ENCODE results near the gene SEMA5B.

SEMA5B gene

GRCh38 chr3:123020709-123021108, 6.9 kb downstream of the SEMA5B start:
- H3K27ac ChIP-seq (ENCODE audit: low read depth, low read length), result no peak overlapping the region
- no peak overlapping the region for H4K12ac ChIP-seq (ENCODE audit: low read depth, low read length)
- H3K79me2 ChIP-seq (ENCODE audit: control insufficient read depth, insufficient read depth, low read length, poor library complexity), result no peaks in the 10 kb centered on the region
- H3K36me3 ChIP-seq (ENCODE audit: control insufficient read depth in 1 of 2, insufficient read depth in 2 of 2, low read length in 2 of 2), result no peaks in the 10 kb centered on the region
- no peak overlapping the region for H3K9ac ChIP-seq (ENCODE audit: low read length)
- WGBS (ENCODE audit: extremely low coverage, insufficient coverage, insufficient read length), result no CpG with 5 or more reads among the region's 3 CpGs
- H3K4ac ChIP-seq (ENCODE audit: low read depth, low read length), result no peak overlapping the region
- no peak overlapping the region for H3K23ac ChIP-seq (ENCODE audit: low read length)
- no peak overlapping the region for H2BK12ac ChIP-seq (ENCODE audit: low read length)
- no peak overlapping the region for H2BK5ac ChIP-seq (ENCODE audit: low read depth, low read length, poor library complexity)
- H3K14ac ChIP-seq (ENCODE audit: low read length), result no peak overlapping the region
- H3K4me2 ChIP-seq (ENCODE audit: low read length), result no peak overlapping the region
- H3K9me3 ChIP-seq (ENCODE audit: insufficient read depth, low read depth, low read length), result no peaks in the 10 kb centered on the region
- no peak overlapping the region for H4K8ac ChIP-seq (ENCODE audit: low read depth, low read length)
- no peak for DNase-seq
- H3K4me3 ChIP-seq (ENCODE audit: low read depth, low read length), result no peak overlapping the region
- peaks cover 8 to 10% of the 10 kb centered on the region in 2 experiments for H3K4me1 ChIP-seq (ENCODE audit: control insufficient read depth in 1 of 2, insufficient read depth in 2 of 2, low read length in 2 of 2)
- no peak overlapping the region for H3K18ac ChIP-seq (ENCODE audit: low read length)
- no peaks in the 10 kb centered on the region for H3K79me1 ChIP-seq (ENCODE audit: low read length)
- H4K91ac ChIP-seq (ENCODE audit: low read depth, low read length), result no peak overlapping the region
- H3K27me3 ChIP-seq (ENCODE audit: insufficient read depth, low read length), result peaks cover 7% of the 10 kb centered on the region
- H2AFZ ChIP-seq (ENCODE audit: insufficient read depth, low read length, poor library complexity), result no peak overlapping the region
- H2AK5ac ChIP-seq (ENCODE audit: low read length), result no peak overlapping the region
- no peak overlapping the region for H2BK120ac ChIP-seq (ENCODE audit: insufficient read depth, low read length, poor library complexity)

DNA sequence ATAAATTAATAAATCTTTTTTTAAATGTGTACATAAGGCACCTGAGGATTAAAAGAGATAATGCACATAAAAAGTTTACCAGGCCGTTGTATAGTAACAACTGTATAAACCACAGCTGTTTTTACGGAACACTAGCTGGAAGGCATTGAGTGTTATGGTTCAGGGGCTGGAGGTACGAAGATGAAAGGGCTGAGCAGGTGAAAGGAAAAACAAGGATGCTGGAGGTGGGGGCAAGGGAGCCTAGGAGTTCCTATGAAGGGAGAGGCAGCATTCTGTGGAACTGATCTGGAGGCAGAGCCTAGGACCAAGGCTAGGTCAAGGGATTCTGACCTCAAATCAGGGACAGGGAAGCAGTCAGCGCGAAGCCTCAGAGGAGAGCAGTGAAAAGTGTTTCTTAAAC, 8.0 kb downstream of the SEMA5B start:
- H4K12ac ChIP-seq (ENCODE audit: low read depth, low read length), result no peak overlapping the region
- DNase-seq, result no peak
- H2AFZ ChIP-seq (ENCODE audit: insufficient read depth, low read length, poor library complexity), result no peak overlapping the region
- no peaks in the 10 kb centered on the region for H3K9me3 ChIP-seq (ENCODE audit: insufficient read depth, low read depth, low read length)
- no peak overlapping the region for H3K27ac ChIP-seq (ENCODE audit: low read depth, low read length)
- no peak overlapping the region for H2AK5ac ChIP-seq (ENCODE audit: low read length)
- H3K18ac ChIP-seq (ENCODE audit: low read length), result no peak overlapping the region
- no peaks in the 10 kb centered on the region for H3K79me1 ChIP-seq (ENCODE audit: low read length)
- no peak overlapping the region for H3K9ac ChIP-seq (ENCODE audit: low read length)
- H3K36me3 ChIP-seq (ENCODE audit: control insufficient read depth in 1 of 2, insufficient read depth in 2 of 2, low read length in 2 of 2), result no peaks in the 10 kb centered on the region
- H4K91ac ChIP-seq (ENCODE audit: low read depth, low read length), result no peak overlapping the region
- H4K8ac ChIP-seq (ENCODE audit: low read depth, low read length), result no peak overlapping the region
- no peak overlapping the region for H3K23ac ChIP-seq (ENCODE audit: low read length)
- H3K4ac ChIP-seq (ENCODE audit: low read depth, low read length), result no peak overlapping the region
- H3K27me3 ChIP-seq (ENCODE audit: insufficient read depth, low read length), result no peaks in the 10 kb centered on the region
- H2BK5ac ChIP-seq (ENCODE audit: low read depth, low read length, poor library complexity), result no peak overlapping the region
- H3K4me2 ChIP-seq (ENCODE audit: low read length), result no peak overlapping the region
- no CpG with 5 or more reads among the region's 5 CpGs for WGBS (ENCODE audit: extremely low coverage, insufficient coverage, insufficient read length)
- no peak overlapping the region for H3K4me3 ChIP-seq (ENCODE audit: low read depth, low read length)
- H2BK12ac ChIP-seq (ENCODE audit: low read length), result no peak overlapping the region
- no peak overlapping the region for H2BK120ac ChIP-seq (ENCODE audit: insufficient read depth, low read length, poor library complexity)
- no peaks in the 10 kb centered on the region for H3K79me2 ChIP-seq (ENCODE audit: control insufficient read depth, insufficient read depth, low read length, poor library complexity)
- no peak overlapping the region for H3K14ac ChIP-seq (ENCODE audit: low read length)
- peaks cover 8 to 10% of the 10 kb centered on the region in 2 experiments for H3K4me1 ChIP-seq (ENCODE audit: control insufficient read depth in 1 of 2, insufficient read depth in 2 of 2, low read length in 2 of 2)

GRCh38 chr3:123019161-123019560, 8.4 kb downstream of the SEMA5B start:
- H2BK5ac ChIP-seq (ENCODE audit: low read depth, low read length, poor library complexity), result no peak overlapping the region
- no peak overlapping the region for H3K18ac ChIP-seq (ENCODE audit: low read length)
- H3K27me3 ChIP-seq (ENCODE audit: insufficient read depth, low read length), result no peaks in the 10 kb centered on the region
- no peak overlapping the region for H4K8ac ChIP-seq (ENCODE audit: low read depth, low read length)
- H3K23ac ChIP-seq (ENCODE audit: low read length), result no peak overlapping the region
- WGBS (ENCODE audit: extremely low coverage, insufficient coverage, insufficient read length), result no CpG with 5 or more reads among the region's 3 CpGs
- no peaks in the 10 kb centered on the region for H3K79me1 ChIP-seq (ENCODE audit: low read length)
- no peaks in the 10 kb centered on the region for H3K36me3 ChIP-seq (ENCODE audit: control insufficient read depth in 1 of 2, insufficient read depth in 2 of 2, low read length in 2 of 2)
- H4K12ac ChIP-seq (ENCODE audit: low read depth, low read length), result no peak overlapping the region
- H4K91ac ChIP-seq (ENCODE audit: low read depth, low read length), result no peak overlapping the region
- no peak overlapping the region for H2BK12ac ChIP-seq (ENCODE audit: low read length)
- H2AK5ac ChIP-seq (ENCODE audit: low read length), result no peak overlapping the region
- H3K79me2 ChIP-seq (ENCODE audit: control insufficient read depth, insufficient read depth, low read length, poor library complexity), result no peaks in the 10 kb centered on the region
- no peak overlapping the region for H2BK120ac ChIP-seq (ENCODE audit: insufficient read depth, low read length, poor library complexity)
- DNase-seq, result no peak
- H3K4me1 ChIP-seq (ENCODE audit: control insufficient read depth in 1 of 2, insufficient read depth in 2 of 2, low read length in 2 of 2), result peaks cover 8 to 10% of the 10 kb centered on the region in 2 experiments
- H3K4me2 ChIP-seq (ENCODE audit: low read length), result no peak overlapping the region
- no peak overlapping the region for H3K14ac ChIP-seq (ENCODE audit: low read length)
- no peak overlapping the region for H3K27ac ChIP-seq (ENCODE audit: low read depth, low read length)
- no peaks in the 10 kb centered on the region for H3K9me3 ChIP-seq (ENCODE audit: insufficient read depth, low read depth, low read length)
- H2AFZ ChIP-seq (ENCODE audit: insufficient read depth, low read length, poor library complexity), result no peak overlapping the region
- no peak overlapping the region for H3K9ac ChIP-seq (ENCODE audit: low read length)
- H3K4ac ChIP-seq (ENCODE audit: low read depth, low read length), result no peak overlapping the region
- H3K4me3 ChIP-seq (ENCODE audit: low read depth, low read length), result no peak overlapping the region

DNA sequence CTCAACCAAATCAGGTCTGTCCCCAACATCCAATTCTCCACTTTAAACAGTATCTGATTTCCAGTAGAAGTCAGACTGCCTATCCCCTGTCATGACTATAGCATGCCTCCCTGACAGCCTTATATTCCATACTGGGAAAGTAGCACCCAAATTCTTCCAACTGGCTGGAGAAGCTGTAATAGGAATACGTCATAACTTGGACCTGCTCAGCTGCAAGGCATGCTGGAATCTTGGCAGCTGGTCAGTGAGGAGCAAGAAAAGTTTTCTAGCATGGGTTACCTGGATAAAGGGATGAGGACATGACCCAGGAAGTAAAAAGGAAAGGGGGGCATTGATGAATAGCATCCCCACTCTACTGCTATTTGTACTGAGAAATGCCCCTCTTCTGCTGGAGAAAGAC, 8.9 kb downstream of the SEMA5B start:
- no CpG with 5 or more reads among the region's 1 CpG for WGBS (ENCODE audit: extremely low coverage, insufficient coverage, insufficient read length)
- no peak overlapping the region for H2BK5ac ChIP-seq (ENCODE audit: low read depth, low read length, poor library complexity)
- DNase-seq, result no peak
- H4K91ac ChIP-seq (ENCODE audit: low read depth, low read length), result no peak overlapping the region
- no peak overlapping the region for H3K27ac ChIP-seq (ENCODE audit: low read depth, low read length)
- no peak overlapping the region for H3K4ac ChIP-seq (ENCODE audit: low read depth, low read length)
- peaks cover 8 to 10% of the 10 kb centered on the region in 2 experiments for H3K4me1 ChIP-seq (ENCODE audit: control insufficient read depth in 1 of 2, insufficient read depth in 2 of 2, low read length in 2 of 2)
- H3K4me2 ChIP-seq (ENCODE audit: low read length), result no peak overlapping the region
- no peak overlapping the region for H3K9ac ChIP-seq (ENCODE audit: low read length)
- H3K23ac ChIP-seq (ENCODE audit: low read length), result no peak overlapping the region
- no peaks in the 10 kb centered on the region for H3K36me3 ChIP-seq (ENCODE audit: control insufficient read depth in 1 of 2, insufficient read depth in 2 of 2, low read length in 2 of 2)
- no peaks in the 10 kb centered on the region for H3K9me3 ChIP-seq (ENCODE audit: insufficient read depth, low read depth, low read length)
- H3K79me2 ChIP-seq (ENCODE audit: control insufficient read depth, insufficient read depth, low read length, poor library complexity), result no peaks in the 10 kb centered on the region
- H2AFZ ChIP-seq (ENCODE audit: insufficient read depth, low read length, poor library complexity), result no peak overlapping the region
- no peak overlapping the region for H4K8ac ChIP-seq (ENCODE audit: low read depth, low read length)
- H3K14ac ChIP-seq (ENCODE audit: low read length), result no peak overlapping the region
- H2BK120ac ChIP-seq (ENCODE audit: insufficient read depth, low read length, poor library complexity), result no peak overlapping the region
- H4K12ac ChIP-seq (ENCODE audit: low read depth, low read length), result no peak overlapping the region
- no peaks in the 10 kb centered on the region for H3K27me3 ChIP-seq (ENCODE audit: insufficient read depth, low read length)
- H2BK12ac ChIP-seq (ENCODE audit: low read length), result no peak overlapping the region
- no peak overlapping the region for H3K4me3 ChIP-seq (ENCODE audit: low read depth, low read length)
- no peak overlapping the region for H2AK5ac ChIP-seq (ENCODE audit: low read length)
- no peaks in the 10 kb centered on the region for H3K79me1 ChIP-seq (ENCODE audit: low read length)
- no peak overlapping the region for H3K18ac ChIP-seq (ENCODE audit: low read length)
